ENCODE data around the gene DNMT3A. TPM values are rescaled to one million over a fixed set of nuclear protein-coding genes. Genes with fewer than 3 reads are reported as not detected.

The DNMT3A gene
- total RNA-seq, 1 experiment from 2014 or later, result 35.7 TPM

DNA sequence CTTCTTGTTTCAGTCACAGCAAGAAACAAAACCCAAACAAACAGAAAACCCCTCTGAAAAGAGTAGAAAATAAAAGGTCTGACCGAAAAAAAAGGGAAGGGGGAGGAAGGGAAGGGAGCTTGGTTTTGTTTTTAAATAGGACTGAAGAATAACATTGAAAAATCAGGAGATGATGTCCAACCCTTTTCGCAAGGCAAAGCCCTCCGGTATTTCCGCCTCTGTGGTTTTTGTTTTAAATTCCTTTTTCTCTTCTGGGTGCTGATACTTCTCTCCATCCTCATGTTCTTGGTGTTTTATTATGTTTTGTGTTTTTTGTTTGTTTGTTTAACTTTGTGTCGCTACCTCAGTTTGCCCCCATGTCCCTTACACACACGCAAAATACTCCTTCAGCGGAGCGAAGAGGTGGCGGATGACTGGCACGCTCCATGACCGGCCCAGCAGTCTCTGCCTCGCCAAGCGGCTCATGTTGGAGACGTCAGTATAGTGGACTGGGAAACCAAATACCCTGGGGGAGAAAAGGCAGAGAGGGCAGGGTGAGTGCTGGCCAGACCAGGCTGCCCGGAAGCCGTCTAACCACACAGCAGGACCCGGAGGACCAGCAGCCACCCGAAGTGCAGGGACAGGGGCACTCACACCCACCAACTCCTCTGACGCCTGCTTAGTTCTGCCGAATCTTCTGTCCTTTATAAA lies 107.7 kb downstream of the DNMT3A start:
- Mint-ChIP-seq H3K4me3 (ENCODE audit: low read depth, unreplicated experiment) (no peak overlapping the region), H3K27ac (ENCODE audit: unreplicated experiment) (no peak overlapping the region), H3K36me3 (ENCODE audit: insufficient read depth, unreplicated experiment) (peaks cover 43% of the 10 kb centered on the region), H3K27me3 (ENCODE audit: unreplicated experiment) (no peaks in the 10 kb centered on the region), H3K4me1 (ENCODE audit: low read depth, unreplicated experiment) (no peaks in the 10 kb centered on the region), H3K9me3 (ENCODE audit: low read depth, unreplicated experiment) (no peaks in the 10 kb centered on the region)
- CTCF ChIA-PET, result no interaction called here
- intact Hi-C loops (cut with micrococcal nuclease; ENCODE audit: unreplicated experiment), result no loop called here
- no peak for DNase-seq
- no TSS peak for BruUV-seq (replicated peaks)
- TF ChIP-seq, protein P1, sequence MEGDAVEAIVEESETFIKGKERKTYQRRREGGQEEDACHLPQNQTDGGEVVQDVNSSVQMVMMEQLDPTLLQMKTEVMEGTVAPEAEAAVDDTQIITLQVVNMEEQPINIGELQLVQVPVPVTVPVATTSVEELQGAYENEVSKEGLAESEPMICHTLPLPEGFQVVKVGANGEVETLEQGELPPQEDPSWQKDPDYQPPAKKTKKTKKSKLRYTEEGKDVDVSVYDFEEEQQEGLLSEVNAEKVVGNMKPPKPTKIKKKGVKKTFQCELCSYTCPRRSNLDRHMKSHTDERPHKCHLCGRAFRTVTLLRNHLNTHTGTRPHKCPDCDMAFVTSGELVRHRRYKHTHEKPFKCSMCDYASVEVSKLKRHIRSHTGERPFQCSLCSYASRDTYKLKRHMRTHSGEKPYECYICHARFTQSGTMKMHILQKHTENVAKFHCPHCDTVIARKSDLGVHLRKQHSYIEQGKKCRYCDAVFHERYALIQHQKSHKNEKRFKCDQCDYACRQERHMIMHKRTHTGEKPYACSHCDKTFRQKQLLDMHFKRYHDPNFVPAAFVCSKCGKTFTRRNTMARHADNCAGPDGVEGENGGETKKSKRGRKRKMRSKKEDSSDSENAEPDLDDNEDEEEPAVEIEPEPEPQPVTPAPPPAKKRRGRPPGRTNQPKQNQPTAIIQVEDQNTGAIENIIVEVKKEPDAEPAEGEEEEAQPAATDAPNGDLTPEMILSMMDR (IDR thresholded peaks at IDR 0.05; ENCODE audit: unreplicated experiment), result no peak

DNA sequence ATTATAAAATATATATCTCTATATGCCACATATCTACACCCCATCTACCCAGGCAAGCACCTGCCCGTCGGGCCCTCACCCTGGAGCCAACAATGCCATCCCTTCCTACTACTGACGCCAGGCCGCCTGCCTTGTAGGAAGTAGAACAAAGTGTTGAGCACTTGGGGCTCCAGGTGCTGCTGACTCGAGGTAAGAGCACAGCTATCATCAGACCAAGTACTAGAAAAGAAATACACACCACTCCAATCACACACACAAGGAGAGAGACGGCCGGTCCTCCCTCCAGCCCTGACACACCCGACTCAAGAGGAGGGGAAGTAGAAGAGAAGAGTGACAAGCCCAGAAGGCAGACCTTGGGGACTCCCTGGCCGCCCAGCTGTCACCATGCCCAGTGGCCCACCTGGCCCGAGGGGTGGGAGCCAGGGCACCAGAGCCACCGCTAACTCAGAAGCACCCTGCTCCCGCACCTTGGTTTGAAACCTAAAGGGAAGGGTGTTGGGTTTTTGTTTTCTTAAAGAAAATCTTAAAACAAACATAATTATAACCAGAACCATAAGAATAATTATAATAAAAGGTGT lies 109.4 kb downstream of the DNMT3A start:
- CTCF ChIA-PET, result interaction anchor here (0.9 kb wide), 1 partner anchor 66 kb away, joined by 4 read pairs; no protein-coding TSS in a partner anchor
- Mint-ChIP-seq H3K4me3 (ENCODE audit: low read depth, unreplicated experiment) (no peak overlapping the region), H3K27ac (ENCODE audit: unreplicated experiment) (no peak overlapping the region), H3K4me1 (ENCODE audit: low read depth, unreplicated experiment) (no peaks in the 10 kb centered on the region), H3K36me3 (ENCODE audit: insufficient read depth, unreplicated experiment) (peaks cover 37% of the 10 kb centered on the region), H3K27me3 (ENCODE audit: unreplicated experiment) (no peaks in the 10 kb centered on the region), H3K9me3 (ENCODE audit: low read depth, unreplicated experiment) (no peaks in the 10 kb centered on the region)
- TF ChIP-seq, protein P1 (IDR thresholded peaks at IDR 0.05; ENCODE audit: unreplicated experiment), result no peak
- intact Hi-C loops (cut with micrococcal nuclease; ENCODE audit: unreplicated experiment), result no loop called here
- no peak for DNase-seq
- no TSS peak for BruUV-seq (replicated peaks)

DNA sequence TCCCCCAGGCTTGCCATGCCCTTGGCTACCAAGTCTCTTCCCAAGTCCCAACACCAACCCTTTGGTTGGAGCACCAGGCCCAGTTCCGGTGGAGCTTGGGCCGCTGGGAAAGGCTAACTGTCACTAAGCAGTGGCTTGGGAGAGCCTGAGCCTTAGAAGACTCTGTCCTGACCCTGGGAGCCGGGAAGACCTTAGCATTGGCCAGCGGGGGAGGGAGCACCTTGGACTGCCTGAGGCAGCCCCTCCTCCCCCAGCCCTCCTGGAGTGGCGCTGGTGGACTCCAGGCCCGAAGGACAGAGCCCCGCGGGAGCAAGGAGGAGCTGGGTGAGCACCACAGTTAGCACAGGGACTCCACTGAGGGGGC lies 110.8 kb downstream of the DNMT3A start:
- TF ChIP-seq, protein P1 (IDR thresholded peaks at IDR 0.05; ENCODE audit: unreplicated experiment), result no peak
- Mint-ChIP-seq H3K36me3 (ENCODE audit: insufficient read depth, unreplicated experiment) (peaks cover 35% of the 10 kb centered on the region), H3K4me1 (ENCODE audit: low read depth, unreplicated experiment) (no peaks in the 10 kb centered on the region), H3K27me3 (ENCODE audit: unreplicated experiment) (no peaks in the 10 kb centered on the region), H3K9me3 (ENCODE audit: low read depth, unreplicated experiment) (no peaks in the 10 kb centered on the region), H3K27ac (ENCODE audit: unreplicated experiment) (no peak overlapping the region), H3K4me3 (ENCODE audit: low read depth, unreplicated experiment) (no peak overlapping the region)
- CTCF ChIA-PET, result interaction anchor here (1.0 kb wide), 1 partner anchor 21 kb away, joined by 3 read pairs; no protein-coding TSS in a partner anchor
- DNase-seq, result no peak
- no TSS peak for BruUV-seq (replicated peaks)
- intact Hi-C loops (cut with micrococcal nuclease; ENCODE audit: unreplicated experiment), result no loop called here

DNA sequence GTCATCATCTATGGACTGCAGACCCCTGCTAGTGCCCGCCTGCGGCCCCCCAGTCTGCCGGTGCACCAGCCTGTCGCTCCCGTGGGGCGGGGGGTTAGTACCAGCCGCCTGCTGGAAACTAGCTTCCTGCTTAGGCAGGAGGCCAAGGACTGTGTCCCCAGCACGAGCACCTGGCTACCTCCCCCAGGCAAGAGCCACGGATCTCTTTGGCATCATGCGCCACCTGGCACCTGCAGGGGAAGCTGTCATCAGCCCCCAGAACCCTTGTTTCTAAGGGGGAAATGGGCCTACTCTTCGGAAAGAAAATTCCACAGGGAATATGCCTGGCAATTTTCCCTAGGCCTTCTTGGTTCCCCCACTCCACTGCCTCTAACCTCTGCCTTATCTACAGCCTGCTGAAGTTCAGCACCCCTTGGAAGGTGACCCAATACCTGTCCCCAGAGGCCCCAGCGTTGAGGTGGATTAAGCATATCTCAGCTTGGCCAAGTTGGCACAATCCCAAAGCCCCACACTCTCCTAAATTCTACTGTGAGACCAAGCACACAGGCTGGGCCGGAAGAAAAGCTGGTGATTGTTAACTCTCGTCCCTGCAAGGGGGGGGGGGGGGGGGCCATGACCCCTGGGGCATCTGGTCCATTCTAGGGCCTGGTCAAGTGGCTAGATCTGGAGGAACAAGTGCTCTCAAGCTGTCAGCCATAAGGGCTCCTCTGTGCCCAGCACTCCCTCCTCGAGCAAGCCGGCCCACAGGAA lies 111.4 kb downstream of the DNMT3A start:
- no peak overlapping the region for H3K27ac Mint-ChIP-seq (ENCODE audit: unreplicated experiment)
- H3K9me3 Mint-ChIP-seq (ENCODE audit: low read depth, unreplicated experiment), result no peaks in the 10 kb centered on the region
- H3K27me3 Mint-ChIP-seq (ENCODE audit: unreplicated experiment), result no peaks in the 10 kb centered on the region
- intact Hi-C loops (cut with micrococcal nuclease; ENCODE audit: unreplicated experiment), result no loop called here
- no peak for DNase-seq
- no peak overlapping the region for H3K4me3 Mint-ChIP-seq (ENCODE audit: low read depth, unreplicated experiment)
- BruUV-seq (replicated peaks), result no TSS peak
- CTCF ChIA-PET, result interaction anchor here (1.0 kb wide), 1 partner anchor 20 kb away, joined by 3 read pairs; no protein-coding TSS in a partner anchor
- peaks cover 29% of the 10 kb centered on the region for H3K36me3 Mint-ChIP-seq (ENCODE audit: insufficient read depth, unreplicated experiment)
- TF ChIP-seq, protein P1 (IDR thresholded peaks at IDR 0.05; ENCODE audit: unreplicated experiment), result no peak
- no peaks in the 10 kb centered on the region for H3K4me1 Mint-ChIP-seq (ENCODE audit: low read depth, unreplicated experiment)

All from Calu3 (cell line).